ENCODE data around the gene SLC25A2.

GRCh38 chr5:141345327-141345726, 41.5 kb upstream of the SLC25A2 start:
- TF ChIP-seq CTCF (IDR thresholded peaks at IDR 0.05; ENCODE audit: low read length) (no peak), EZH2phosphoT487 (IDR thresholded peaks at IDR 0.05; ENCODE audit: low read length) (no peak), EZH2 (optimal IDR thresholded peaks at IDR 0.05; ENCODE audit: low read depth, low read length) (no peak)

Data from MM.1S (cell line).